Measurements from ENCODE around the gene CPLX1. TPM values are rescaled to one million over a fixed set of nuclear protein-coding genes. Genes with fewer than 3 reads are reported as not detected.

The CPLX1 gene
- total RNA-seq, 1 donor from 2014 or later, result 115 TPM

DNA sequence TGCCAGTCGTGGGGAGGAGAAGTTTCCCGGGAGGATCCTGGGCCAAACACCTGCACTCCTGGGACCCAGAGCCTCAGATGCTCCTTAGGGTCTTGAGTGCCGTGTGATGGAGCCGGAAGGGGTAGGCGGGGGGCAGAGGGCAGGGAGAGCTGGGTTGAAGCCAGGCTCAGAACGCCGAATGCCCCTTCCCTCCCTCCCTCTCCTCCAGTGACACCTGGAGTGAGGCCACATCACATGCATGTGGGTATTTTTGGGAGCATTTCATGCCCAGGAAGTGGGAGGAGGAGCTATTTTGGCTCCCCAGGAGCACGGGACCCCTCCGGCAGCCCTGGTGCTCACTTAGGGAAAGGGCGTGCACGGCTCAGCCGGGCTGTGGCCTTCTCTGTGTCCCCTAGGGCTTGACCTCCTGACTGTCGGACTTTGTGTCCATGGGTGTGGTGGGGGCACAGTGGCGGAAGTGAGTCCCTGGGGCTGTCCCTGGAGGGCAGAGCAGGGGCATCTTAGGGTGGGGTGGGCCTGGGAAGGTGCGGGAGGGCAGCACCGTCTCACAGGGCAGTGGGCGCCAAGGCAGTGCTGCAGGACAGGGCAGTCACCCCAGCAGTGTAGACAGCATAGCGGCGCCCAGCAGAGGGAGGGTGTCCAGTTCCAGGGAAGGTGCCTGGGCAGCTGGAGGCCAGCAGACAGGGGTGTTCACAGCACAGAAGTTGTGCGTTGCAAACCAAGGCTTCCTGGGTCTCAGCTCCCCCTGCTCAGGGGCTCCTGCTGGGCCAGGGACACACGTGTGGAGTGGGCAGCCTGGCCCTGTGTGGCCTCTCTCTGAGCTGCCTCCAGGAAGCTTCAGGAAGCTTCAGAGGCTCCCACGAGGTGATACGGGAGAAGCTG, 4.9 kb upstream of the CPLX1 start:
- peaks cover 10% of the 10 kb centered on the region for H3K4me1 Mint-ChIP-seq (ENCODE audit: low read depth, unreplicated experiment)

DNA sequence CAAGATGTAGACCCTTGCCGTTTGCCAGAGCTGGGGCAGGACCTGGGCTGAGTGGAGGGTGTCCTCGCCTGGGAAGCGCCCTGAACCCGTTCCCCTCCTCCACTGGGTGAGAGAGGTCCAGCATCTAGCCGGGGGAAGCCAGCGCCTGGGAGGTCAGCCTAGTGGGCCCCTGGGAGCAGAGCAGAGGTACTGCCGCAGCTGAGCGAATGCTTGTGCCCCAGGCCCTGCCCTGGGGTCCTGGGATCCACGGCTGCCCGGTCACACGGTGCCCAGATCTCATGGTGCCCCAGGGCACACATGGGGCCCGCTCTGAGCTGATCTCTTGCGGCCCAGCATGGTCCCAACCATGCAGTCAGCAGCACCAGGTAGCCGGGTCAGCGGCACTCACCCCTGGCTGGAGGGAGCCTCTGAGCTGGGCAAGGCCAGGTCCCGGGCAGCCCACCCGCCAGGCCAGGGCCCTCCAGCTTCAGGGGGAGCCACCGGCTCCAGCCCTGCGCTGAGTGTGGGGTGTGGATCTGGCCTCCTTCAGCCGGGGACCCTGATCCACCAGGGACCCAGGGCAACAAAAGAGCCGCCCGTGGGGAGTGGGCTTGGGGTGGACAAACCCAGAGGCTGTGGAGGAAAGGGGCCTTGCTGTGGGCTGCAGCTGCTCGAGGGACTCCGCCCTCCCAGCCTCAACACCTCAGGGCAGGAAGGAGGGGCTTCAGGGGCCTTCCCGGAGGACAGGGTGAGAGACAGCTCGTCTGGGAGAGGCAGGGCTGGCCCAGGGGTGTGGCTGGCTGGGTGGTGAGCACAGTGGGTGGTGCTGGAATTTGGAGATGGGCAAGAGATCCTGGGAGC, 4.1 kb upstream of the CPLX1 start:
- H3K4me1 Mint-ChIP-seq (ENCODE audit: low read depth, unreplicated experiment), result peaks cover 10% of the 10 kb centered on the region
- H3K27ac Mint-ChIP-seq (ENCODE audit: unreplicated experiment), result no peak overlapping the region
- TF ChIP-seq, protein P1, sequence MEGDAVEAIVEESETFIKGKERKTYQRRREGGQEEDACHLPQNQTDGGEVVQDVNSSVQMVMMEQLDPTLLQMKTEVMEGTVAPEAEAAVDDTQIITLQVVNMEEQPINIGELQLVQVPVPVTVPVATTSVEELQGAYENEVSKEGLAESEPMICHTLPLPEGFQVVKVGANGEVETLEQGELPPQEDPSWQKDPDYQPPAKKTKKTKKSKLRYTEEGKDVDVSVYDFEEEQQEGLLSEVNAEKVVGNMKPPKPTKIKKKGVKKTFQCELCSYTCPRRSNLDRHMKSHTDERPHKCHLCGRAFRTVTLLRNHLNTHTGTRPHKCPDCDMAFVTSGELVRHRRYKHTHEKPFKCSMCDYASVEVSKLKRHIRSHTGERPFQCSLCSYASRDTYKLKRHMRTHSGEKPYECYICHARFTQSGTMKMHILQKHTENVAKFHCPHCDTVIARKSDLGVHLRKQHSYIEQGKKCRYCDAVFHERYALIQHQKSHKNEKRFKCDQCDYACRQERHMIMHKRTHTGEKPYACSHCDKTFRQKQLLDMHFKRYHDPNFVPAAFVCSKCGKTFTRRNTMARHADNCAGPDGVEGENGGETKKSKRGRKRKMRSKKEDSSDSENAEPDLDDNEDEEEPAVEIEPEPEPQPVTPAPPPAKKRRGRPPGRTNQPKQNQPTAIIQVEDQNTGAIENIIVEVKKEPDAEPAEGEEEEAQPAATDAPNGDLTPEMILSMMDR (IDR thresholded peaks at IDR 0.05; ENCODE audit: partially characterized antibody, unreplicated experiment), result no peak
- H3K9me3 Mint-ChIP-seq (ENCODE audit: unreplicated experiment), result peaks cover 5% of the 10 kb centered on the region
- no peak for DNase-seq
- H3K36me3 Mint-ChIP-seq (ENCODE audit: unreplicated experiment), result no peaks in the 10 kb centered on the region
- H3K4me3 Mint-ChIP-seq (ENCODE audit: unreplicated experiment), result no peak overlapping the region
- H3K27me3 Mint-ChIP-seq (ENCODE audit: unreplicated experiment), result peaks cover 9% of the 10 kb centered on the region

More for the DNA sequence above, 4.9 kb upstream of the CPLX1 start:
- no peak overlapping the region for H3K27ac Mint-ChIP-seq (ENCODE audit: unreplicated experiment)
- DNase-seq, result no peak
- H3K9me3 Mint-ChIP-seq (ENCODE audit: unreplicated experiment), result peaks cover 5% of the 10 kb centered on the region
- H3K36me3 Mint-ChIP-seq (ENCODE audit: unreplicated experiment), result no peaks in the 10 kb centered on the region
- TF ChIP-seq, protein P1 (IDR thresholded peaks at IDR 0.05; ENCODE audit: partially characterized antibody, unreplicated experiment), result no peak
- peaks cover 9% of the 10 kb centered on the region for H3K27me3 Mint-ChIP-seq (ENCODE audit: unreplicated experiment)
- H3K4me3 Mint-ChIP-seq (ENCODE audit: unreplicated experiment), result no peak overlapping the region

DNA sequence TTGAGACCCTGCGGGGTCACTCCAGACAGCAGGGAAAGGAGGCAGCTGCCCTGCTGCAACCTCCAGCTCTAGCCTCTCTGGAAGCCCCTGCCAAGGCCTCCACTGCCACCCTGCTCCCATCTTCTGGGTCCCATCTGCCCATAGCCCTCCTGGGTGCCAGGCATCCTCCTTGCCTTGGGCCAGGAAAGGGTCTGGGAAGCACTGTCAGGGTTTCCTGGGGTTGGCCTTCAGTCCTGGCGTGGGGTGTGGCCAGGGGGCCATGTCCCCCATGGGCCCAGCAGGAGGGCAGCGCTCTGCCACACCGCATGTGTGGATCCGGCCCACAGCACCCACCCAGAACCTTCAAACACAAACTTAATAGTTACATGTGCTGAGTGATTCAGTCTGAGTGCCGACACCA, 3.4 kb upstream of the CPLX1 start:
- no peaks in the 10 kb centered on the region for H3K36me3 Mint-ChIP-seq (ENCODE audit: unreplicated experiment)
- TF ChIP-seq, protein P1 (IDR thresholded peaks at IDR 0.05; ENCODE audit: partially characterized antibody, unreplicated experiment), result no peak
- no peak overlapping the region for H3K4me3 Mint-ChIP-seq (ENCODE audit: unreplicated experiment)
- H3K9me3 Mint-ChIP-seq (ENCODE audit: unreplicated experiment), result peaks cover 5% of the 10 kb centered on the region
- peaks cover 10% of the 10 kb centered on the region for H3K4me1 Mint-ChIP-seq (ENCODE audit: low read depth, unreplicated experiment)
- no peak overlapping the region for H3K27ac Mint-ChIP-seq (ENCODE audit: unreplicated experiment)
- no peak for DNase-seq
- peaks cover 9% of the 10 kb centered on the region for H3K27me3 Mint-ChIP-seq (ENCODE audit: unreplicated experiment)

DNA sequence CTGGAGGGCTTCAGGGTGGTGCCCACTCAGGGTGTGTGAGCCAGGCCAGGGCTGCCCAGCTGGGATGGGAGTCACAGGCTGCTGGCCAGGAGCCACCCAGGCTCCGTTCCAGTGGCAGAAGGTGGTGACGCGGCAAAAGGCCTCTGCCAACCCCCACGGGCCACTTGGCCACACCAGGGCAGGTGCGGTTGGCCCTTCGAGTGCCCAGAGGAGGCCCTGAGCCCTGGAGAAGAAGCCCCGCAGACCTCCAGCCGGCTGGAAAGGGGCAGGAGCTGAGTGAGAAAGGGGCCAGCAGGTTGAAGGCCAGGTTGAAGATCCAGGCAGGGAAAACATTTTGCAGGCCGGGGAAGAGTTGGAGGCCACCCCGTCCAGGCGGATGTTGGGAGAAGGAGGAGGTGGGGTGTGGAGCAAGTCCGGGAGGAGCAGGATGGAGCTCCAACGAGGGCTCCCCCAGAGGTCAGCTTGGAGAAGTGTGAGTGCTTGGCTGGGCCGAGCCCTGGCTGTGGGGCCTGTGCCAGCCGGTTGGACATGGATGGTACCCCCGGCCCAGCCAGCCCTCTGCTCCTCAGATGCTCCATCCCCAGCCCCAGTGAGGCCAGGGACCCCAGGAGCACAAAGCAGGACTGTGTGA, 2.8 kb upstream of the CPLX1 start:
- H3K27me3 Mint-ChIP-seq (ENCODE audit: unreplicated experiment), result peaks cover 9% of the 10 kb centered on the region
- no peak overlapping the region for H3K27ac Mint-ChIP-seq (ENCODE audit: unreplicated experiment)
- H3K4me1 Mint-ChIP-seq (ENCODE audit: low read depth, unreplicated experiment), result peaks cover 6% of the 10 kb centered on the region
- DNase-seq, result no peak
- no peak overlapping the region for H3K4me3 Mint-ChIP-seq (ENCODE audit: unreplicated experiment)
- peaks cover 5% of the 10 kb centered on the region for H3K9me3 Mint-ChIP-seq (ENCODE audit: unreplicated experiment)
- H3K36me3 Mint-ChIP-seq (ENCODE audit: unreplicated experiment), result no peaks in the 10 kb centered on the region
- TF ChIP-seq, protein P1 (IDR thresholded peaks at IDR 0.05; ENCODE audit: partially characterized antibody, unreplicated experiment), result no peak

Data from glutamatergic neuron (in vitro differentiated cells).